ENCODE measurements around the gene HRH2.
A peak's percentile ranks its signal among the peaks of the same experiment; 100 is the strongest.
"Not testable (repeated sequence)": the region's sequence is repeated elsewhere in the genome, so short reads cannot be mapped to it uniquely, and the experiment has no call there.

The HRH2 gene

DNA sequence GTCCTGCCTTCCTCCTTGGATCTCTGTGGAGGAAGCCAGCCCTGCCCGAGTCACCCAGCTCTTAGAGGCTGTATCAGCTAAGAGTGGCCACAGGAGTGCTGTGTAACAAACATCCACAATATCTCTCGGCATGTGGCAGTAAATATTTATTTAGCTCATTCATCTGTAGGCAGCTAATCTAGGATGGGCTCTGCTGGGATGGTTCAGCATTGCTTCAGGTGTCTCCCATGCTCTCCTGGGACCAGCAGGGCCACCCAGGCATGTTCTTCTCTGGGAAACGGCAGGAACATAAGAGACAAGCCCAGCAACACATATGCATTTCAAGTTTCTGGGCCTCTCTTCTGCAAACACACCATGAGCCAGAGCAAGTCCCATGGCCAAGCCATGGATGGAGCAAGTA is 56.1 kb downstream of the HRH2 start:
- DNase-seq (ENCODE audit: low spot score), result no peak

DNA sequence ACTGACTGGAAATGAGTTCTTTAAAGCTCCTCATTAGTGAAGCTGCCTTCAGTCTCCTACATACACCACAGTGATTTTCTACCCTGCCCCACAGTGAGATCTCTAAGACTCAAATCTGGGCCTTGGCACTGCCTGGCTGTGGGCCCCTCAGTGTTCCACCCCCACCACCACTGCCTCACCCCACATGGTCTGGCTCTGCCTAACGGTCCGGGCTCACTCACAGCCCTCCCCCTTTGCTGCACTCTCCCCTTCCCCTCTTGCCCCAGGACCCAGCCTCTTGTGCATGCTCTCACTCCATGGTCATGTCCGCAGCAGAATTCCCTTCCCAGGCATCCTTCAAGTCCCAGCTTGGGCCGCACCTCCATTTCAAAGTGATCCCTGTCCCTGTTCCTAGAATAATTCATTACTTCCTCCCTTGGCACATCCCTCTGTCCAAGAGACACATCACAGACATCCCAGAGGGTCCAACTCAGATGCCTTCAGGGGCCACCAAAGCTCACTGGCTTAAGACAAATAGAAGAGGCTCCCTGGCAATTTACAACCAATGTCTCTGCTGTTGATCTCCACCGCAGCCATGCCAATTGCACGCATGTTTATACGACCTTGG is 56.7 kb downstream of the HRH2 start:
- DNase-seq (ENCODE audit: low spot score), result no peak

DNA sequence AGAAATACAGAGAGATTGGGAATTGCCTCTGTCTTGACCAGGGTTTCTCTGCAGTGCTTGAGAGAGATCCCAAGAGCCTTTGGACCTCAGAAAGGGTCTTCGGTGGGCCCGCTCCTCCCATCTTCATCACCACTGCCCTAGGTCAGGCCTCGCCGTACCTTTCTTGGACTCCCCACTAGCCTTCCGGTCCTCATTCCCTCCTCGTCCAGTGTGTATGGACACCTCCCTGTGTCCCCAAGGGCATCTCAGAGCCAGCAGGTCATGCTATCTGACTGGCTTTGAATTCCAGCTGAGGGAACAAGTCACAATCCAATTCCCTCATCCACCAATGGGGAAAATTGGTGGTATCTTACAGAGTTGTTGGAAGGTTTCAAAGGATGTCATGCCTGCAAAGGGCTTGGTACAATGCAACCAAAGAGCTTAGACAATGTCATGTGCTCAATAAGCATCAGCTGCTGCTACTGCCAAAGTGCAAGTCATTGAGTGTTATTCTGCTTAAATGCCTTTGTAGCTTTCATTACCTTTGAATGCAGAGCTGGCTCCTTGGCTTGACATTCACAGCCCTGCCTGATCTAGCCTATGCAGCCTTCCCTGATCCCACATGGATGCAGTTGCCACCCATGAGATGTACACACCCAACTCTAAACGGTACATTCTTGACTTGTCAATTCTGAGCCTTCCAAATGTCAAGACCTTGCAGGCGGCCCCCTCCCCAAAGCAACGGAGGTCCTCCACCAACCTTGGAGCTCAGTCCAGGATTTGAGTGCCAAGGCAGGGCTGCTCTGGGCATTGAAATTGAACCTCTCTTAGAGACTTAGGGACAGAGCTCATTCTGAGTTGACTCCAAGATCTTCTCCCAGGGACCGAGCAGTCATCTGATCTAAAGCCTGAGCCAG is 58.0 kb downstream of the HRH2 start:
- no peak for DNase-seq (ENCODE audit: low spot score)

DNA sequence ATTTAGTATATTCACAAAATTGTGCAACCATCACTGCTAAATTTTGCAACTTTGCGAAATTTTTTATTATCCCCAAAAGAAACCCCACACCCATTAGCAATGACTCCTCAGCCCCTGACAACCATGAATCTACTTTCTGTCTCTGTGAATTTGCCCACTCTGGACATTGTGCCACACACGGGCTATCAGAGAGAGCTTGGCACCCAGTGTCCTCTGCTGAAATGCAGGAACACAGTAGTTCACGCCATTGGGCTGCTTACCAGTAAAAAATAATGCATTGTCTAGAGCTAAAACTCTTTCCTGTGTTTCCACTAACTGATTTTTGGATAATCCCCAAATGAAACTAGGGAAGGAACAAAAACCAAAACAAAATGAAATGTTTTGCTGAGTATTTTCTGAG is 60.0 kb downstream of the HRH2 start:
- no peak for DNase-seq (ENCODE audit: low spot score)

- peak; percentile 15 for DNase-seq (ENCODE audit: low spot score)
Measured at GRCh38 chr5:175718401-175719108, 60.7 kb downstream of the HRH2 start.

- not testable (repeated sequence) for DNase-seq (ENCODE audit: low spot score)
Measured at GRCh38 chr5:175719109-175719432, 61.2 kb downstream of the HRH2 start.

DNA sequence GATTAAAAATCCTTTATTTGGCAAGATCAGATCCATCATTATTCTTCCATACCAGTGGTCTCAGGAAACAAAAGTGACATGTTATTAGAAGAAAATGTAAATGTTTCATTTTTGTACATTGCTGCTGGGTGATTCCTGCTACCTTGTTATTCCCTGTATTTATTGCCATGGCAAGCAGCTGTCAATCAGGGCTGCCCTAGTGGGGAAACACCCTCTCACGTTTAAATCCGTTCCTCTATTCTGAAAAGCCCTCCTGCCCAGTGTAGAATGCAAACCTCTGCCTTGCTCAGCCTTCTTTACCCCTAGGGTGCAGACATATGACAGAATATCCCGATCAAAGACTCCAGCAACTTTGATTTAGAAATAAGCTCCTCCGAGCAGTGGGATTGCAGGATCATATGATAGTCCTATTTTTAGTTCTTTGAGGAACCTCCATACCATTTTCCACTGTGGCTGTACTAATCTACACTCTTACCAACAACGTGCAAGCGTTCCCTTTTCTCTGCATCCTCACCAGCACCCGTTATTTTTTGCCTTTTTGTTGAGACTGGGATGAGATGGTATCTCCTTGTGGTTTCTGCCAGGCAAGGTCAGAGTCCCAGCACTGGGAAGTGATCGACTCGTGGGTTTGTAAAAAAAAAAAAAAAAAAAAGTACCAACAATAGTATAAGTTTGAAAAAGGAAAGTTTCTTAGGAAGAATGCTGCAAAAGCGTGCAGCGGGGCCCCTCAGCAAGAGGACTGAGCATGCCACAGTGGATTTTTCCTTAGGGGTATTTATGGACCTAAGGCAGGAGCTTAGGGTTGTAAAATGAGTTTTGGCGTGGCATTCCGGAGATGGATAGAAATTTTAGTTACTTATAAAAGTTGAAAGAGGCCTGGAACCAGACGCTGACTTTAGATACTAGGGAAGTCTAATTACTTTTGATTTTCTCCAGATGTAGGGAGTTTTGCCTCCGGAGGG is 66.7 kb downstream of the HRH2 start:
- DNase-seq (ENCODE audit: low spot score), result no peak

GRCh38 chr5:175728316-175728715 is 70.4 kb downstream of the HRH2 start:
- peak; percentile 71 for DNase-seq (ENCODE audit: low spot score)

- peak; percentile 24 for DNase-seq (ENCODE audit: low spot score)
Measured at GRCh38 chr5:175728885-175729828, 71.3 kb downstream of the HRH2 start.

GRCh38 chr5:175729829-175730277 is 72.0 kb downstream of the HRH2 start:
- DNase-seq (ENCODE audit: low spot score), result peak; percentile 97

GRCh38 chr5:175731172-175731571 is 73.3 kb downstream of the HRH2 start:
- peak; percentile 68 for DNase-seq (ENCODE audit: low spot score)

DNA sequence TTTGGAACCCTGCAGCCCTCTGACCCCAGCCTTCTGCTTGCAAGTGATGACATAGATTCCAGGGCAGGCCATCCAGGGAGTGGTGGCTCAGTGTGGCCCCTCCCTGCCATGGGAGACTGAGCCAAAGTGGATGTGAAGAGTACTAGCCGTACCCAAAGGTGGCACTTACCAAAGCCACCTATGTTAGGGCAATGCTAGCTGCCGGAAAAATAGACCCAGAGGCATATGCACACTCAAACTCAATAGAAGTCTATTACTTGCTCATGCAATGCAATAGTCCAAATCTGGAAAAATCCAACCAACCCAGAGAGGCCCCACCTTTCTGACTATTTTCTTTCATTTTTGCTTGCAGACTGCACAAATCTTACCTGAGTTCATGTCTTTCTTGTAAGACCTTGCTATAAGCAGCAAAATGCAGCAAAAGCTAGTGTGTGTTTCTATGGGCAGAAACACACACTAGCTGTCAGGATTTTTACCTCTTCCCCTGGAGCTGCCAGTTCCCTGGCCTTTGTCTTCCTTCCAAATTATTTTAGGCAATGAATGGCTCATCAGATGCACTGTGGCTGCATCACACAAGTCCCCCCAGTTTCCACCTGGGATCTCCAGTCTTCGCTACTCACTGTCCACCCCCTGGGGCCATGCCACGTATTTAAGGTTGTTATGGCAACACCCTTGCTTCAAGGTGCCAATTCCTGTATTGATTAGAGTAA is 74.0 kb downstream of the HRH2 start:
- peak; percentile 73 for DNase-seq (ENCODE audit: low spot score)

GRCh38 chr5:175733017-175733416 is 75.1 kb downstream of the HRH2 start:
- no peak for DNase-seq (ENCODE audit: low spot score)

GRCh38 chr5:175734016-175734415 is 76.1 kb downstream of the HRH2 start:
- no peak for DNase-seq (ENCODE audit: low spot score)

GRCh38 chr5:175734501-175734900 is 76.6 kb downstream of the HRH2 start:
- DNase-seq (ENCODE audit: low spot score), result no peak

- no peak for DNase-seq (ENCODE audit: low spot score)
Measured at GRCh38 chr5:175735701-175736100, 77.8 kb downstream of the HRH2 start.

GRCh38 chr5:175736652-175737051 is 78.8 kb downstream of the HRH2 start:
- no peak for DNase-seq (ENCODE audit: low spot score)

DNA sequence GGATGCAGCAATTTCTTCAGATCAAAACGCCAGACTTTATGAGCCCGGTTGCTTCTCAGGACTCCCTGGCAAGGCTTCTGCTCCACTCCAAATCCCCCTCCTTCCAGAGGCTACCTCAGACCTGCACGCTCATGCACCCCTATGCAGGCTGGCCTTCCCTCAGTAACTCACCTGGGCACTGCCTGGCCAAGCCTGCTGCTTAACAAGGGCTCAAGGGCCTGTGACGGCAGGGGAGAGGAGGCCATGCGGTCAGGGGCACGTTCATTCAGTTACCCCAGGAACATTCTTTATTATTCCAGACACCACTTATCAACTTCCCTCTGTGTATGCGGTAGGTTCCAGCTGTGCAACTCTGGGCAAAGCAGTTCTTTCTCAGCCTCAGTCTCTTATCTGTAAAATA is 79.6 kb downstream of the HRH2 start:
- DNase-seq (ENCODE audit: low spot score), result no peak

DNA sequence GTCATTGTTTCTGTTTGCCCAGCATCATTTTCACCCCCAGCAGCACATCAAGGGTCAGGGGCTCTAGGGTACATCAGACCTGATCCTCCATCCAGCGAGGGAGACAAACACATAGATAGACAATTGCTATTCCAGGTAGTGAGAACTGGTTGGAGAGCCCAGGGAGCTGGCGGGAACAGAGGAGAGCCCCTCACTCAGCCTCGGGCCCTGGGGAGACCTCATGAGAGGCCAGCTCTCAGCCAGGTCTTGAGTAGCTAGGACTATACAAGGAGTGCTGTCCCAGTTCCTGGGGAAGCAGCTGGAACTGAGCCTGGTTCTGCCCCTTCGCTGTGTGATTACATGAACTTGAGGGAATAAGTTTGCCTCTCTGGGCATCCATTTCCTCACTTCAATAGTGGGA is 80.3 kb downstream of the HRH2 start:
- DNase-seq (ENCODE audit: low spot score), result no peak

DNA sequence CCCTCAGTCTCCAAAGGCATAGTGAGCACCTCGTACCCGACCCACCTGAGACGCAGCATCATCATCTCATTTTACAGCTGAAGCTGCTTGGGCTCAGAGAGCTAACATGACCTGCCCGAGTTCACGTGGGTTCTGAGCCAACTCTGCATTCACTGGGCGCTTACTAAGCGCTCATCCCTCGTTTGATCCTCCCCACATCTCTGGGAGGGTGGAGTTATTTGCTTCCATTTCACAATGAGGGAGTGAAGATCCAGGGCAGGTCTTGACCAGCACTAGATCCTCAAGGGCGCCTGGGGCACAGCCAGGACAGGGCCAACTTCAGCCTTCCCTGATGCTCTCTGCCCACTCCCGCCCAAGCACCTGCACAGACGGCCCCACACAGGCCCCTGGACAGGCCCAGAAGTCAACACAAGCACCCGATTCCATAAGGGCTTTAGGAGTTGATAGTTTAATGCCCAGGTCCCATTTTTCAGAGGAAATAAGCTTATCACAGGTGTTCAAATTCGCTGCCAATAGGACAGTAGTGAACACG is 80.8 kb downstream of the HRH2 start:
- no peak for DNase-seq (ENCODE audit: low spot score)

Data from cerebellar cortex (tissue), 1 donor.